Measurements from ENCODE around the gene BAZ2A.

- TF ChIP-seq EZH2 (IDR thresholded peaks at IDR 0.05; ENCODE audit: borderline replicate concordance, low read length) (no peak), CTCF (conservative IDR thresholded peaks at IDR 0.05 in 1 of 2, IDR thresholded peaks at IDR 0.05 in 1 of 2; ENCODE audit: extremely low read depth in 1 of 2, insufficient read depth in 1 of 2, low read depth in 1 of 2, low read length in 2 of 2) (no peak)
Measured at GRCh38 chr12:56571121-56571520, 59.0 kb downstream of the BAZ2A start.

Measured in mammary epithelial cell (primary cell).